HEK293 (cell line): ENCODE measurements around the gene ADCK2.
A peak's percentile ranks its signal among the peaks of the same experiment; 100 is the strongest.

Experiments
- CTCF ChIA-PET: fragments of 350-600 bp; formaldehyde crosslinking; extraction: SDS; loops from one replicate; lab custom pipeline; 2021; ENCODE audit warnings: antibody characterized with exemption; lab: Yijun Ruan, JAX
- POLR2A ChIA-PET: fragments of 300-600 bp; formaldehyde crosslinking; extraction: SDS; loops from one replicate; lab custom pipeline; 2020; ENCODE audit warnings: antibody characterized with exemption, inconsistent platforms; lab: Yijun Ruan, JAX
- H3K27ac ChIP-seq: fragments of 200-500 bp; sonication (Bioruptor generic); 2 replicates; pipeline ENCODE4 v1.5.1; 2014; ENCODE audit warnings: low read depth, low read length, control low read depth, inconsistent platforms; ENCODE audit errors: extremely low read depth
- H3K36me3 ChIP-seq, 2 experiments: fragments of 200-500 bp in 1 of 2; sonication (Bioruptor generic) in 1 of 2; 1 replicate in 1 of 2; 2 replicates in 1 of 2; pipeline ENCODE4 v1.5.1; 2014 to 2017; ENCODE audit warnings: inconsistent platforms in 2 of 2, low read length in 2 of 2; ENCODE audit not compliant: control insufficient read depth in 2 of 2, insufficient read depth in 1 of 2
- H3K4me1 ChIP-seq: fragments of 200-500 bp; sonication (Bioruptor generic); 2 replicates; pipeline ENCODE4 v1.5.1; 2014; ENCODE audit warnings: mild to moderate bottlenecking, low read length, inconsistent platforms; ENCODE audit not compliant: control insufficient read depth, insufficient read depth
- H3K4me3 ChIP-seq: 2 replicates; pipeline ENCODE4 v1.5.1; 2011; ENCODE audit warnings: low read depth, mild to moderate bottlenecking, control low read depth, low read length, moderate library complexity
- H3K9me3 ChIP-seq: fragments of 200-500 bp; sonication (Bioruptor generic); 2 replicates; pipeline ENCODE4 v1.5.1; 2014; ENCODE audit warnings: low read depth, low read length, inconsistent platforms; ENCODE audit not compliant: control insufficient read depth, insufficient read depth
- GLI4 ChIP-seq: fragments of 450-650 bp; formaldehyde crosslinking; IDR thresholded peaks from 2 replicates; pipeline ENCODE4 v1.5.1; 2016; ENCODE audit warnings: missing biosample characterization, missing genetic modification characterization
- MZF1 ChIP-seq: fragments of 450-650 bp; formaldehyde crosslinking; IDR thresholded peaks from 2 replicates; pipeline ENCODE4 v1.5.1; 2017; ENCODE audit warnings: missing biosample characterization, missing genetic modification characterization, borderline replicate concordance
- SETDB1 ChIP-seq: IDR thresholded peaks from one replicate; pipeline ENCODE4 v1.6.1; 2017; ENCODE audit warnings: mild to moderate bottlenecking, low read length, moderate library complexity, mixed read lengths; ENCODE audit not compliant: insufficient read length
- SP3 ChIP-seq: fragments of 450-650 bp; formaldehyde crosslinking; IDR thresholded peaks from 2 replicates; pipeline ENCODE4 v1.5.1; 2016; ENCODE audit warnings: missing biosample characterization, missing genetic modification characterization
- ZBTB1 ChIP-seq: fragments of 450-650 bp; formaldehyde crosslinking; IDR thresholded peaks from 2 replicates; pipeline ENCODE4 v1.5.1; 2016; ENCODE audit warnings: missing biosample characterization, missing genetic modification characterization
- ZNF133 ChIP-seq: fragments of 450-650 bp; formaldehyde crosslinking; IDR thresholded peaks from 2 replicates; pipeline ENCODE4 v1.5.1; 2016; ENCODE audit warnings: missing biosample characterization, missing genetic modification characterization
- ZNF157 ChIP-seq: fragments of 450-650 bp; formaldehyde crosslinking; IDR thresholded peaks from 2 replicates; pipeline ENCODE4 v1.5.1; 2016; ENCODE audit warnings: missing biosample characterization, missing genetic modification characterization
- ZNF24 ChIP-seq: fragments of 450-650 bp; formaldehyde crosslinking; IDR thresholded peaks from 2 replicates; pipeline ENCODE4 v1.5.1; 2016; ENCODE audit warnings: missing biosample characterization, missing genetic modification characterization
- ZNF248 ChIP-seq: fragments of 450-650 bp; formaldehyde crosslinking; IDR thresholded peaks from 2 replicates; pipeline ENCODE4 v1.5.1; 2017; ENCODE audit warnings: missing biosample characterization, missing genetic modification characterization
- ZNF37A ChIP-seq: fragments of 450-650 bp; IDR thresholded peaks from 2 replicates; pipeline ENCODE4 v1.5.1; 2018; ENCODE audit warnings: missing biosample characterization, missing genetic modification characterization
- ZNF404 ChIP-seq: fragments of 450-650 bp; formaldehyde crosslinking; IDR thresholded peaks from 2 replicates; pipeline ENCODE4 v1.5.1; 2017; ENCODE audit warnings: missing biosample characterization, missing genetic modification characterization
- ZNF510 ChIP-seq: fragments of 450-650 bp; formaldehyde crosslinking; IDR thresholded peaks from 2 replicates; pipeline ENCODE4 v1.5.1; 2018; ENCODE audit warnings: mild to moderate bottlenecking, missing genetic modification characterization, missing biosample characterization; ENCODE audit not compliant: insufficient replicate concordance
- ZNF664 ChIP-seq: fragments of 450-650 bp; formaldehyde crosslinking; IDR thresholded peaks from 2 replicates; pipeline ENCODE4 v1.5.1; 2016; ENCODE audit warnings: missing biosample characterization, missing genetic modification characterization
- ZNF768 ChIP-seq: fragments of 450-650 bp; formaldehyde crosslinking; IDR thresholded peaks from 2 replicates; pipeline ENCODE4 v1.5.1; 2018; ENCODE audit warnings: missing biosample characterization, mild to moderate bottlenecking, missing genetic modification characterization
- ZNF792 ChIP-seq: fragments of 450-650 bp; formaldehyde crosslinking; IDR thresholded peaks from 2 replicates; pipeline ENCODE4 v1.5.1; 2016; ENCODE audit warnings: missing biosample characterization, missing genetic modification characterization
- ZNF830 ChIP-seq: fragments of 450-650 bp; IDR thresholded peaks from 2 replicates; pipeline ENCODE4 v1.5.0; 2018; ENCODE audit warnings: missing biosample characterization, missing genetic modification characterization, low read depth, mild to moderate bottlenecking, moderate library complexity
- TF ChIP-seq, protein P1 (sequence below): fragments of 450-650 bp; formaldehyde crosslinking; IDR thresholded peaks from 2 replicates; pipeline ENCODE4 v1.5.1; 2017; ENCODE audit warnings: missing biosample characterization, missing genetic modification characterization
- TF ChIP-seq, protein P2 (sequence below): fragments of 450-650 bp; formaldehyde crosslinking; IDR thresholded peaks from 2 replicates; pipeline ENCODE4 v1.5.1; 2016; ENCODE audit warnings: missing biosample characterization, missing genetic modification characterization
- TF ChIP-seq, protein P3 (sequence below): fragments of 450-650 bp; formaldehyde crosslinking; IDR thresholded peaks from 2 replicates; pipeline ENCODE4 v1.5.1; 2016; ENCODE audit warnings: missing biosample characterization, missing genetic modification characterization

Gene ADCK2

DNA sequence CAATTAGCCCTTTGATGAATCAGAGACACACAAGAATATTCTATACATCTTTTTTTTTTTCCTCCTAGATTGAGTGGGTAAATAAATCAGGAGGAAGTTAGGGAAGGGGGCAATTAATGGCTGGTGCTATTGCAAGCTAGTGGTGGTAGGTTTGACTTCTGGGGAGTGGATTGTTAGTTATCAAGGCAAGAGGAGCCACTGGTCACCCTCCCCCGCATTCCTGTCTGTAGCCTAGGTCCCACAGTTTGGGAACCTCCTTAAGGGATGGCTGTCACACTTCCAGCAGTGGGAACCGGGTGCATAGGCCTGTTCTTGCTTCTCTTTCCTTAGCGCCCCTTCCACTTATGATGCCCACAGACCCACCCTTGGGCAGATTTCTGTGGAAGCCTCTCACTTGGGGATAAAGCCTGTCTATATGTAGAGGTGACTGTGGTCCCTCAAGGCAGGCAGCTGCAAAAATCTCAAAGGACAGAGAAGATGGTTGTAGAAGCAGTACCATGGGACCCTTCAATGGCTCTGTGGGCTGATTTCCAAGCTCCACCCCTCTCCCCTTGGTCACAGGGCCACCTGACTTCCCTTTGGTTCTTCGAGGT lies 2.3 kb upstream of the ADCK2 start:
- no peak overlapping the region for H3K4me3 ChIP-seq
- TF ChIP-seq ZNF830 (tag by site-specific recombination) (no peak), MZF1 (tag by site-specific recombination) (no peak), ZNF792 (tag by site-specific recombination) (no peak), SP3 (tag by site-specific recombination) (no peak), ZNF404 (tag by site-specific recombination) (no peak), ZNF37A (tag by site-specific recombination) (no peak), ZNF768 (no peak), ZNF157 (tag by site-specific recombination) (no peak), GLI4 (tag by site-specific recombination) (no peak), ZNF24 (no peak), ZBTB1 (tag by site-specific recombination) (no peak), ZNF664 (tag by site-specific recombination) (no peak), ZNF248 (no peak), ZNF133 (tag by site-specific recombination) (no peak)
- TF ChIP-seq, protein P1, sequence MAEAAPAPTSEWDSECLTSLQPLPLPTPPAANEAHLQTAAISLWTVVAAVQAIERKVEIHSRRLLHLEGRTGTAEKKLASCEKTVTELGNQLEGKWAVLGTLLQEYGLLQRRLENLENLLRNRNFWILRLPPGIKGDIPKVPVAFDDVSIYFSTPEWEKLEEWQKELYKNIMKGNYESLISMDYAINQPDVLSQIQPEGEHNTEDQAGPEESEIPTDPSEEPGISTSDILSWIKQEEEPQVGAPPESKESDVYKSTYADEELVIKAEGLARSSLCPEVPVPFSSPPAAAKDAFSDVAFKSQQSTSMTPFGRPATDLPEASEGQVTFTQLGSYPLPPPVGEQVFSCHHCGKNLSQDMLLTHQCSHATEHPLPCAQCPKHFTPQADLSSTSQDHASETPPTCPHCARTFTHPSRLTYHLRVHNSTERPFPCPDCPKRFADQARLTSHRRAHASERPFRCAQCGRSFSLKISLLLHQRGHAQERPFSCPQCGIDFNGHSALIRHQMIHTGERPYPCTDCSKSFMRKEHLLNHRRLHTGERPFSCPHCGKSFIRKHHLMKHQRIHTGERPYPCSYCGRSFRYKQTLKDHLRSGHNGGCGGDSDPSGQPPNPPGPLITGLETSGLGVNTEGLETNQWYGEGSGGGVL (tag by site-specific recombination), result no peak
- TF ChIP-seq, protein P2, sequence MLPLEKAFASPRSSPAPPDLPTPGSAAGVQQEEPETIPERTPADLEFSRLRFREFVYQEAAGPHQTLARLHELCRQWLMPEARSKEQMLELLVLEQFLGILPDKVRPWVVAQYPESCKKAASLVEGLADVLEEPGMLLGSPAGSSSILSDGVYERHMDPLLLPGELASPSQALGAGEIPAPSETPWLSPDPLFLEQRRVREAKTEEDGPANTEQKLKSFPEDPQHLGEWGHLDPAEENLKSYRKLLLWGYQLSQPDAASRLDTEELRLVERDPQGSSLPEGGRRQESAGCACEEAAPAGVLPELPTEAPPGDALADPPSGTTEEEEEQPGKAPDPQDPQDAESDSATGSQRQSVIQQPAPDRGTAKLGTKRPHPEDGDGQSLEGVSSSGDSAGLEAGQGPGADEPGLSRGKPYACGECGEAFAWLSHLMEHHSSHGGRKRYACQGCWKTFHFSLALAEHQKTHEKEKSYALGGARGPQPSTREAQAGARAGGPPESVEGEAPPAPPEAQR (tag by site-specific recombination), result no peak
- TF ChIP-seq, protein P3, sequence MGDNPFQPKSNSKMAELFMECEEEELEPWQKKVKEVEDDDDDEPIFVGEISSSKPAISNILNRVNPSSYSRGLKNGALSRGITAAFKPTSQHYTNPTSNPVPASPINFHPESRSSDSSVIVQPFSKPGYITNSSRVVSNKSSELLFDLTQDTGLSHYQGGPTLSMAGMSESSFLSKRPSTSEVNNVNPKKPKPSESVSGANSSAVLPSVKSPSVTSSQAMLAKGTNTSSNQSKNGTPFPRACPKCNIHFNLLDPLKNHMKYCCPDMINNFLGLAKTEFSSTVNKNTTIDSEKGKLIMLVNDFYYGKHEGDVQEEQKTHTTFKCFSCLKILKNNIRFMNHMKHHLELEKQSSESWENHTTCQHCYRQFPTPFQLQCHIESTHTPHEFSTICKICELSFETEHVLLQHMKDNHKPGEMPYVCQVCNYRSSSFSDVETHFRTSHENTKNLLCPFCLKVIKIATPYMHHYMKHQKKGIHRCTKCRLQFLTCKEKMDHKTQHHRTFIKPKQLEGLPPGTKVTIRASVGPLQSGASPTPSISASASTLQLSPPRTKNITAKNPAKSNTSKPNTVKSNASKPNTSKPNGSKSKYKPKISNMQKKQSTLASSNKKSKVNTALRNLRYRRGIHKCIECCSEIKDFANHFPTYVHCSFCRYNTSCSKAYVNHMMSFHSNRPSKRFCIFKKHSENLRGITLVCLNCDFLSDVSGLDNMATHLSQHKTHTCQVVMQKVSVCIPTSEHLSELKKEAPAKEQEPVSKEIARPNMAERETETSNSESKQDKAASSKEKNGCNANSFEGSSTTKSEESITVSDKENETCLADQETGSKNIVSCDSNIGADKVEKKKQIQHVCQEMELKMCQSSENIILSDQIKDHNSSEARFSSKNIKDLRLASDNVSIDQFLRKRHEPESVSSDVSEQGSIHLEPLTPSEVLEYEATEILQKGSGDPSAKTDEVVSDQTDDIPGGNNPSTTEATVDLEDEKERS (tag by site-specific recombination), result no peak
- ChIA-PET POLR2A (interaction anchor here (0.7 kb wide), 1 partner anchor 25 kb away, joined by 4 read pairs; no protein-coding TSS in a partner anchor), CTCF (interaction anchor here (0.6 to 1.2 kb wide), 2 partner anchors 10 to 935 kb away, joined by 4 to 6 read pairs; no protein-coding TSS in a partner anchor)
- H3K9me3 ChIP-seq, result no peaks in the 10 kb centered on the region
- H3K4me1 ChIP-seq, result no peaks in the 10 kb centered on the region
- peaks cover 0 to 2% of the 10 kb centered on the region in 2 experiments; a peak in 1 of 3 replicates for H3K36me3 ChIP-seq
- no peak overlapping the region for H3K27ac ChIP-seq

DNA sequence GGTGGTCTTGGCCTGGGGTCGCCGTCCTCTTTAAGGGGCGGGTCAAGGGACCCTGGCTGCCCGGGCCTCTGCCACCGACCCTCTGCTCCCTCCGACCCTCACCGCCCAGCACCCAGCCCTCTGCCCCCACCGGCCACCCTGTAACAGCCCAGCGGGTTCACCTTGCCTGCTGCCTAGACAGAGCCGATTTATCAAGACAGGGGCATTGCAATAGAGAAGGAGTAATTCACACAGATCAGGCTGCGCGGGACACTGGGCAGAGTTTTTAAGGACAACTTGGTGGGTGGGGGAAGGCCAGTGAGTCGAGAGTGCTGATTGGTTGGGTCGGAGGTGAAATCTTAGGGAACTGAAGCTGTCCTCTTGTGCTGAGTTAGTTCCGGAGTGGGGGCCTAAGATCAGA lies 779 bp upstream of the ADCK2 start:
- H3K36me3 ChIP-seq, result peaks cover 0 to 17% of the 10 kb centered on the region in 2 experiments; a peak in 2 of 3 replicates
- H3K4me1 ChIP-seq, result no peaks in the 10 kb centered on the region
- CTCF ChIA-PET, result no interaction called here
- TF ChIP-seq SETDB1, result peak; percentile 35
- TF ChIP-seq ZNF510, result no peak
- H3K9me3 ChIP-seq, result no peaks in the 10 kb centered on the region
- no peak overlapping the region for H3K4me3 ChIP-seq
- POLR2A ChIA-PET, result no interaction called here
- H3K27ac ChIP-seq, result no peak overlapping the region
